ENCODE data around the gene TAF4.

Gene TAF4

GRCh38 chr20:62043131-62043914 is 22.4 kb downstream of the TAF4 start:
- no peak for DNase-seq

DNA sequence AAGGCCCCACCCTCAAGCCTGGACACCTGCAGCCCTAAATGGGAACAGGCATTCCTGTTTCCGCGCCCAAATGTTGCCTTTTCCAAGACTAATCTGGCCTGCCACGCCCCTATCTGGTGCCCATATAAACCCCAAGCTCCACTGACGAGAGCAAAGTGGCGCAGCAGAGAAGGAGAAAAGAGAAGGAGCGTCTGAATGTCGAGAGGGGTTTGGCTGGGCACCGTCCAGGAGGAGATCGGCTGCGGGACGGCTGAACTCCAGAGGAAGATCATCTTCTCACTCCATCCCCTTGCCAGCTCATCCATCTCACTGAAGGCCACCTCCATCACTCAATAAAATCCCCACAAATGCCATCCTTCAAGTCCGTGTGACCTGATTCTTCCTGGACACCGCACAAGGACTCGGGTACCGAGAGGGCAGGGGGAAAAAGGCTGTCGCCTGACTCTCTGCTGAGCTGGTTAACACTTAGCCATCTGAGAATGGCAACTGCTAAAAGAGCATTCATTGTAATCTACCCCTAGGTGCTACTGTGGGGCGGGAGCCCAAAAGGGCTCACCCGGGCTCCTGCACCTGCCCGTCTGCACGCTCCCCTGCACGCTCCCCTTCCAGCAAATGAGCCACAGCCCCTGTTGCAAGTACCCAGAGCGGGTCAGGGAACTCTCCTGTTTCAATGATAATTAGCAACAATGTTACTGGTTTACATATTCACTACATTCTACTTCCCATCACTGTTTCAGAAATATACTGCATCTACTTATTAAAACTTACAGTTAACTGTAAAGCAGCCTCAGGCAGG is 23.5 kb downstream of the TAF4 start:
- DNase-seq: no peak

DNA sequence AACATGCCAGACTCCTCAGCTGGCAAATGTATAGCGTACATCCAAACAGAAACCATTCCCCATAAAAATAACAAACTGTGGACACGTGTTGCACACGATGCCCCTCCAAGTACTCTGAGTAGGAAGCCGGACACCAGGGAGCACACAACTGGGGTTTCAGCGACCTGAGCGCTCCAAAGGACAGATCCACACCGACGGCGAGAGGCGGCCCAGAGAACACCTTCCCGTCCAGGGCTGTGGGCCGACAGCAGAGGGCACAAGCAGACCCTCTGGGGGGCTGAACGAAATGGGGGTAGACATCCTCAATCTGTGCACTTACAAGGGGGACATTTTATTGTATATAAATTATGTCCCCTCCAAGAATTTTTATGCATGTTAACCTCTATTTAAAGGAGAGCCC is 24.7 kb downstream of the TAF4 start:
- DNase-seq: no peak

GRCh38 chr20:62040381-62040922 is 25.2 kb downstream of the TAF4 start:
- DNase-seq: no peak

GRCh38 chr20:62039738-62040137 is 25.9 kb downstream of the TAF4 start:
- no peak for DNase-seq

- DNase-seq: no peak
Observed at GRCh38 chr20:62032609-62033368, 32.9 kb downstream of the TAF4 start.

DNA sequence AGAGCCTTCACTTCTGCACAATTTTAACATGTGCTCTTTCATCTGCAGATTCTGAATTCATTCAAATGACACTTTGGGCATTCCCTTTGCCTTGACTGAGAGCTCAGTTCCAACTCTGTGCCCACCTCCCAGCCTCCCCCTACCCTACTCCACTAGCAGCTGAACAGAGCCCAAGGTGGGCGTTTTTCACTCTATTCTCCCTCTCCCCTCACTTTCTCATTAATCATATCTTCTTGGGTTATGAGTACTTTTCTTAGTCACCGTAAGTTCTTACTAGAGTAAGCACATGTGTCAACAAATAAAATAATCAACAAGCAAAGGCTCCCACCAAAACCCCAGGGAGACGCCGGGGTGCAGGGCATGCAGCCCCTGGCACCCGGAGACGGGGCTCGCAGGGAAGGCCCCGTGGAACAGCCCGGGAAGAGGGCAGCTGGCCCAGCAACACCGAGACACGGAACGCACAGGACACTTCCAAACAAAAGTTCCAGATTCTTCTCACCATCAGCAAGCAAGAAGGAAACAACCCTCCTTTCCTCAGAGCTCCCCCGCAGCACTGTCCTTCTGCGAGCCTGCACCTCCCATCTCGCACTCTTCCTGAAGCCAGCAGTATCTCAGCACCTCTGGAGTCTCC is 34.1 kb downstream of the TAF4 start:
- no peak for DNase-seq

DNA sequence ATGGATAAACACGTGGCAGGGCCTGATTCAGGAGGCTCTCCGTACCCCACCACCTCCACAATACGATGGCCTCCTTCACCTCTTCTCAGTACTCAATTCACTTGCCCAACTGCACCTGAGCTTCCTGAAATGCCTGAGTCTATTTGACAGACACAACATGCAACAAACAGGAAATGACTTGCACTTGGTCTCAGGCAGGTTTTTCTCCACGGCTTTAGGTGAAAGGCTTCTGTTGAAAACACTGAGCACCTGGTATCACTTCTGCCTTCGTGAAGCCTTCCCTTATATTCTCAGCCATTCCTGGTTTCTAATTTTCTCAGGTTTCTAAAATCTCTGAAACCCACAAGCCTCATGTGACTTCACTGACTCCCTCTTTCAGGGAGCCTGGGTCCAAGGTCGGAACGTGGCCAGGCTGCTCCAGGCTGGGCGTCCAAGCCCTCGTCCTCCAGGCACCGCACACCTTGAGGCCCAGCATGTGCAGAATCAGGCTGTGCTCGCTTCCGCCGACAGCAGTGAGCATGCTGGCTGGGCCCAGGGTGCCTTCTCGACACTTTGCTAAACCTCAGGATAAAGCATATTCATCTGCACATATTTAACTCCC is 34.7 kb downstream of the TAF4 start:
- DNase-seq: peak; percentile 34

DNA sequence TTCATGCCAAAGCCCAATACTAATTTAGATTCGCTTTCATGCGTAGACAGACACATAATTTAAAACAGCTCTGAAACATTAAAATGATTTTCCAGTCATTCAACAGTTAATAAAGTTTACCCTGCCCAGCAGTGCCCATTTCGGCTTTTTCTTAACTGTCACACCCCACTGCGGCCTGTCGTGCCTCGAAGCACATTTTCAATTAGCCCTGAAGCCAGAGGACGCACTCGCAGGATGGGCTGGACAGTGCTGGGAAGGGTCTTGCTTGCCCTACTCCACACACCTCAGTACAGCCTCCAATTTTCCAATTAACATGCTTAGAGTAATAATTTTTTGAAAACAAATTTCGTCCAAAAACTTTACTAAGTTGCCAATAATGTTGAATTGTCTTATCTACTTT is 35.3 kb downstream of the TAF4 start:
- no peak for DNase-seq

DNA sequence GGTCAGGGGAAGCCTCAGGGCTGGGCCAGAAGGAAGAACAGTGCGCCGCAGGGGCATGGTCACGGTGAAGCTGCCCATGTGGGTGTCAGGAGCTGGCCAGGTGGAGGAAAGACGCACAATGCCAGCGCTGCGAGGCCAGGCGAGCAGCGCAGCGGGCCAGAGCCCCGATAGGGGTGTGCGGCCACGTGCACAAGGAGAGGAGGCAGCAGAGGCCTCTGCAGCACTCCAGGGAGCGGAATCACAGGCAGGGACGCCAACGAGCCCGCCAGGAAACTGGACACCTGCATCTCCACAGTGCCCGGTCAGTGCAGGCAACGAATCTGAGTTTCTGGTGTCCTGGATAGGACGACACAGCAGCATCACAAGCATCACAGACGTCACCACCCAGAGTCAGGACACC is 35.7 kb downstream of the TAF4 start:
- DNase-seq: no peak

- no peak for DNase-seq
Observed at GRCh38 chr20:62029296-62029695, 36.4 kb downstream of the TAF4 start.

DNA sequence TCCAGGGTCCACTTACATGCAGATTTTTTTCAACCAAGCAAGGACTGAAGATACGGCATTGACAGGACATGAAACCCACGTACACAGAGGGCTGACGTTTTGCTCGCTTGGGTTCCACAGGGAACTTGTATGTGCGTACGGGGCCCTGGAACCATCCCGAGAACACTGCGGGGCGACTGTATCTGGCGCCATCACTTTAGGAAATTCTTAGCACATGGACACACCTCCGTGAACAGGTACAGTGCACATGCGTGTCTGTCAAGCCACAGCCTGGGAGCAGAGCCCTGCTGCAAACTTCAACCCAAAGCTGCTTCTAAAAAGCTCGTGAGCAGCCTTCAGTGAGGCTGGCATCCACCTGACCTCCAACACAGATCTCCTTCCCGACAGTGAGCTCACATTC is 37.3 kb downstream of the TAF4 start:
- no peak for DNase-seq

DNA sequence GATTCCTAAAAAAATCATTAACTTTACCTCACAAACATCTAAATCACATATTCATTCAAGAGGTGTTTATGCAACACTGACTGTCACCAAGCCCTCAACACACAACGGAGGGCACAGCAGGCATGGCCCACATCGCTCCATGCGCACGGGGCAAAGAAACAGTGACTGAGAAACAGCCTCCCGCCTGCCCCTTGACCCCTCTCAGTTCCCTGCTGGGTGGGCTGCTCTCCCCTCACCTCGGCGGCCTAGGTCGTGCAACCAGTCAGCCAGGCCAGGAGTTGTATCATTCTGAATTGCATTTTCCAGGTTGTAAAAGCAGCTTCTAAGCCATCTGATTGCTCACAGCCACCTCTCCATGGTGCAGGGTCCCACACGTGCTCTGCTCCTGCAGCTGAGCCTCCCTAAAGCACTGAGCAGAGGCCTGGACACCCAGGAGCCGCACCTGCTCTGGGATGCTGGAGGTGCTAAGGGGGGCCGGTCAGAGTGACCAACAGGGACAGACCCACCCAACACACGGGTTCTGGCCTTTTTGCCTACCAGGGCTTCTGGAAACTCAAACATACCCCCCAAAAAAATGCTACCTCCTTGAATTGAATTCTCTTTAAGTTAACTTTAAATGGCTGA is 37.9 kb downstream of the TAF4 start:
- DNase-seq: no peak

GRCh38 chr20:62027116-62027515 is 38.6 kb downstream of the TAF4 start:
- DNase-seq: no peak

DNA sequence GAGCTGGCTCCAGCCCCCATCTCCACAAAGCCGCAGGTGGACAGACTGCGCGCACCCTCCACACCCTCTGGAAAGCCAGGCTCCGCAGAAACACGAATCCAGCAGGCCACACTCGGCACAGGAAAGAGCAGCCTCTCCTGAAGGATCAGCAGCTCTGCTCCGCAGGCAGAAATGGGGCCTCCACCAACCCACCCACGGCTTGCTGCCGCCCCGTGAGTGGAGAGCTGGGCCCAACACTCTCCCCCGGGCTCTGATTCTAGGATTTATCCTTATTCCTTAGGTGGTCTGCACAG is 39.2 kb downstream of the TAF4 start:
- no peak for DNase-seq

GRCh38 chr20:62025832-62026563 is 39.7 kb downstream of the TAF4 start:
- no peak for DNase-seq

GRCh38 chr20:62025394-62025793 is 40.3 kb downstream of the TAF4 start:
- no peak for DNase-seq

DNA sequence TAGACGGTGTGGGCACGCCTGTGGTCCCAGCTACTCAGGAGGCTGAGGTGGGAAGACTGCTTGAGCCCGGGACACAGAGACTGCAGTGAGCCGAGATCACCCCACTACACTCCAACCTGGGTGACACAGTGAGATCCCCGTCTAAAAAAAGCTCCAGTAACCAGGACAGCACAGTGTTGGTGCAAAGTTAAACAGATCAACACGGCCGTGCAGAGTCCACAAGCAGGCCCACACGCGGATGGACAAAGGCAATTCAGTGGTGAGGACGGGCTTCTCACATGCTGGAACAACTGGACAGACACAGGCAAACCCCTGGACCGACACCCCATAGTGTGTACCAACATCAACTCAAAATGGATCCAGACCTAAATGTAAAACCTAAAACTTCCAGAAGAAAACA is 41.7 kb downstream of the TAF4 start:
- no peak for DNase-seq

DNA sequence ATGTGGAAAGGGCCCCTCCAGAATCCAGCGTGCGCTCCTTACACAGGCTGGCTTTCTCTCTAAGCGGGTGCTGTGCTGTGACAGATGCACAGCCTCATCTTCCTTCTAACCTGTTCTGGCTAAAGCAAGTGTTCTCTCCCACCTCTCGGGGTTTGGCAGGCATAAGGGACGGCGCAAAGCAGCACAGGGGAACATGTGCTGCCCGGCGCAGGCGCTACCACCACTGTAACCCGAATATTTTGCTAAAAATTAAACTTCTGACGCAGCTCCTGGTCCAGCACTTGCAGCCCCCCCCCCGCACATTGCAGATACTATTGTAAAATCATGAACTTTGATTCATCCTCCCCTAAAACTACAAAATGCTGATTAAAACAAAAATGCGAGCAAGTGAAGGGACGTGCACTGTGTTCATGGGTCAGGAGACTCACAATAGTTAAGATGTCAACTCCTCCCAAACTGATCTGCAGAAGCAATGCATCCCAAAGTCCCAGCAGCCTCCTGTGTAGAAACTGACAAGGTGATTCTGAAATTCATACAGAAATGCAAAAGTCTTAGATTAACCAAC is 43.0 kb downstream of the TAF4 start:
- DNase-seq: no peak

GRCh38 chr20:62021793-62022385 is 43.8 kb downstream of the TAF4 start:
- DNase-seq: no peak

Measured in activated CD4-positive, alpha-beta T cell treated with anti-CD3 and anti-CD28 coated beads, Interleukin-2, Interleukin-6, amounts not matched to agents 100 ng/mL and 50 ng/mL, durations not matched to agents 16 hours and 8 hours (primary cell).